Measurements from ENCODE around the gene FBP1.

FBP1 gene

GRCh38 chr9:94648185-94648584 lies 8.9 kb upstream of the FBP1 start:
- TF ChIP-seq, protein P1, sequence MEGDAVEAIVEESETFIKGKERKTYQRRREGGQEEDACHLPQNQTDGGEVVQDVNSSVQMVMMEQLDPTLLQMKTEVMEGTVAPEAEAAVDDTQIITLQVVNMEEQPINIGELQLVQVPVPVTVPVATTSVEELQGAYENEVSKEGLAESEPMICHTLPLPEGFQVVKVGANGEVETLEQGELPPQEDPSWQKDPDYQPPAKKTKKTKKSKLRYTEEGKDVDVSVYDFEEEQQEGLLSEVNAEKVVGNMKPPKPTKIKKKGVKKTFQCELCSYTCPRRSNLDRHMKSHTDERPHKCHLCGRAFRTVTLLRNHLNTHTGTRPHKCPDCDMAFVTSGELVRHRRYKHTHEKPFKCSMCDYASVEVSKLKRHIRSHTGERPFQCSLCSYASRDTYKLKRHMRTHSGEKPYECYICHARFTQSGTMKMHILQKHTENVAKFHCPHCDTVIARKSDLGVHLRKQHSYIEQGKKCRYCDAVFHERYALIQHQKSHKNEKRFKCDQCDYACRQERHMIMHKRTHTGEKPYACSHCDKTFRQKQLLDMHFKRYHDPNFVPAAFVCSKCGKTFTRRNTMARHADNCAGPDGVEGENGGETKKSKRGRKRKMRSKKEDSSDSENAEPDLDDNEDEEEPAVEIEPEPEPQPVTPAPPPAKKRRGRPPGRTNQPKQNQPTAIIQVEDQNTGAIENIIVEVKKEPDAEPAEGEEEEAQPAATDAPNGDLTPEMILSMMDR (IDR thresholded peaks at IDR 0.05; ENCODE audit: low read depth, low read length, missing control alignments): no peak
- no peak for DNase-seq (ENCODE audit: low read depth)
- no peak overlapping the region for H3K4me3 ChIP-seq (ENCODE audit: low read depth, low read length)
- in situ Hi-C loops (cut with HindIII; ENCODE audit: low sequenced_read_pairs): no loop called here

GRCh38 chr9:94645901-94646300 lies 6.6 kb upstream of the FBP1 start:
- no peak overlapping the region for H3K4me3 ChIP-seq (ENCODE audit: low read depth, low read length)
- no peak for DNase-seq (ENCODE audit: low read depth)
- TF ChIP-seq, protein P1 (IDR thresholded peaks at IDR 0.05; ENCODE audit: low read depth, low read length, missing control alignments): no peak
- in situ Hi-C loops (cut with HindIII; ENCODE audit: low sequenced_read_pairs): no loop called here

DNA sequence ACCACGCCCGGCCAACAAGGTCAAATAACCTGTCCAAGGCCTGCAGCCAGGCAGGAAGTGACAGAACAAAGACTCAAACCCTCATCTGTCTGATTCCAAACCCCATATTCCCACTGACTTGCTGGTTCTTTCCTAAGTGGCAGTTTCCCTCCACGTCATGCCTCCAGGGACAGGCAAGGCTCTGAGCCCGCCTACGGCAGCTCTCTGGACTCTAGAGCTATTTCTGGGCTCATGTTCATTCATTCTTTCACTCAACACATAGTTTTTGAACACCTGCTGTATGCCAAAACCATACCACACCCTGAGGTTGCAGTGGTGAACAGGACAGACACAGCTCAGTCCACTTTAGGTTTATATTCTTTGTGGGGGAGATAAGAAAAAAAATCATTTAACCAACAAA lies 5.2 kb upstream of the FBP1 start:
- no peak for DNase-seq (ENCODE audit: low read depth)
- no peak overlapping the region for H3K4me3 ChIP-seq (ENCODE audit: low read depth, low read length)
- in situ Hi-C loops (cut with HindIII; ENCODE audit: low sequenced_read_pairs): no loop called here
- TF ChIP-seq, protein P1 (IDR thresholded peaks at IDR 0.05; ENCODE audit: low read depth, low read length, missing control alignments): no peak

GRCh38 chr9:94643741-94644140 lies 4.4 kb upstream of the FBP1 start:
- H3K4me3 ChIP-seq (ENCODE audit: low read depth, low read length): no peak overlapping the region
- TF ChIP-seq, protein P1 (IDR thresholded peaks at IDR 0.05; ENCODE audit: low read depth, low read length, missing control alignments): no peak
- DNase-seq (ENCODE audit: low read depth): no peak
- in situ Hi-C loops (cut with HindIII; ENCODE audit: low sequenced_read_pairs): no loop called here

GRCh38 chr9:94643176-94643575 lies 3.9 kb upstream of the FBP1 start:
- no peak overlapping the region for H3K4me3 ChIP-seq (ENCODE audit: low read depth, low read length)
- DNase-seq (ENCODE audit: low read depth): no peak
- TF ChIP-seq, protein P1 (IDR thresholded peaks at IDR 0.05; ENCODE audit: low read depth, low read length, missing control alignments): no peak
- in situ Hi-C loops (cut with HindIII; ENCODE audit: low sequenced_read_pairs): no loop called here

- H3K4me3 ChIP-seq (ENCODE audit: low read depth, low read length): no peak overlapping the region
- TF ChIP-seq, protein P1 (IDR thresholded peaks at IDR 0.05; ENCODE audit: low read depth, low read length, missing control alignments): no peak
- in situ Hi-C loops (cut with HindIII; ENCODE audit: low sequenced_read_pairs): no loop called here
- DNase-seq (ENCODE audit: low read depth): no peak
Measured at GRCh38 chr9:94642501-94642900, 3.2 kb upstream of the FBP1 start.

DNA sequence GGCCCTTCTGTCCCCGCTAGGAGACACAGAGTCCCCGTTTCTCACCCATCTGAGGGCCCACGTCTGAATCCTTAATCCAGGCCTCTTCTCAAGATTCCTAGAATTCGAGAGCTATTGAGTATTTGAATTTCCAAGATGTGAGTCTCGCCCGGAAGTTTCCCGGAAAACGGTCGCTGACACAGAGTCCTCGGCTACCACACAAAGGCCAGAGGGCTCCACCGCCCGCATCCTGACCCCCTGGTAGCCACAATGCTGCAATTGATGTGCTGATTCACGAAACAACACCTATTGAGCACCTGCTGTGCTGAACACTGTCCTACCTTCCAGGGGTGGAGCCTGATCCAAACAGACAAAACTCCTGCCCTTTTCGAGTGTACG lies 670 bp upstream of the FBP1 start:
- TF ChIP-seq, protein P1 (IDR thresholded peaks at IDR 0.05; ENCODE audit: low read depth, low read length, missing control alignments): no peak
- no peak for DNase-seq (ENCODE audit: low read depth)
- H3K4me3 ChIP-seq (ENCODE audit: low read depth, low read length): peak overlapping the region; percentile 40
- in situ Hi-C loops (cut with HindIII; ENCODE audit: low sequenced_read_pairs): no loop called here
